Inferior parietal cortex (tissue), 1 donor: ENCODE measurements around the gene CLIC6.
"Not testable (repeated sequence)": the region's sequence is repeated elsewhere in the genome, so short reads cannot be mapped to it uniquely, and the experiment has no call there.

Experiments
- DNase-seq: peaks from one replicate; pipeline ENCODE4 v3.0.0-alpha.2; 2016; ENCODE audit errors: extremely low spot score

Gene CLIC6

DNA sequence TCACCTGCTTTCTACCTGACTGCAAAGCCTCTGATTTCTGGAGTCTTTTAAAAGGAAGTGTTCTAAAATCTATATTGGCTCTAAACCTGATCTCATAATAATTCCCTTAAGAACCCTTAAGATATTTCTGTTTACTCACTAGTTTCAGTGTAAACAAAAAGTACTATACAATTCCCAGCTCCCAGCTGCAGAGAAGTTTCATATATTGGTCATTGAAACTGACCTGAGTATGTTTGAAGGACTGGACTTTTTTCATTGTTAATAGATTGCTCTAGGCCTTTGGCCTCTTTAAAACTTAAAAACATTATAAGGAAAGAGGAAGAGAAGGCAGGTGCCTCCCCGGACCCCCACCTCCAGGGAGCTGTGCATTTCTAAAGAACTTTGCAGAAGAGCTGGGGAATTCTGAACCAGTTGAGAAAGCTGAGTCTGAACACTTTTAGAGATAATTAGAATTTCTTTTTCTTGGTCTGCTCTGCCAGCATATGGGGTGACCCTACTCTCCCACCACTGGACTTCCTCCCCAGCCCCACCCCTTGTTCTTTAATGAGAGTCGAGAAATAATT, 23.7 kb downstream of the CLIC6 start:
- DNase-seq: no peak

DNA sequence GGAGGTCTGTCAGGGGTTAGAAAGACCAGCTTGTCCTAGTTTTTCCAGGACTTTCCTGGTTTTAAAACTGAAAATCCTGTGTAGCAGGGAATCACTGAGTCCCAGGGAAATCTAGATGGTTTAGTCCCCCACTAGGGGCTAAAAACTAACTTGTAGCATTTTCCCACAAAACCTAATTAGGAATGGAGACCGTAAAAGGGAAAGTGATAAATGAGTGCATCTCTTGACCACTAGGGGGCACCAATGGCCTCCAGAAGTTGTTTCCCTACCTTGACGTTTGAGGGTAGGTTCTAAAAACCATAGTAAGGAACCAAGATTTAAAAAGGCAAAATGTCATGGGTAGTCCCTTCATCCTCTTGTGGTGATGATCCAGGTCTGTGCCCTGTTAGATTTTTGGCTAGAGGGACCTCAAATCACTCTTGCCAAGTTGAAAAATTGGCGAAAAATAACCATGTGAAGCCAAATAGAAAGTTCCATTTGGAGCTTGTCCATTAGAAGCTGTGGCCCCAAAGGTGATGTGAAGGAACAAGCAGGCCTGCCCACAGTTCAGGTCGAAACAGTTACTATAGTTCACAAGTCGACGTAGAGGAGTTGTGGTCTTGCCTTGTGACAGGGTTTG, 24.5 kb downstream of the CLIC6 start:
- peak; percentile 75 for DNase-seq

DNA sequence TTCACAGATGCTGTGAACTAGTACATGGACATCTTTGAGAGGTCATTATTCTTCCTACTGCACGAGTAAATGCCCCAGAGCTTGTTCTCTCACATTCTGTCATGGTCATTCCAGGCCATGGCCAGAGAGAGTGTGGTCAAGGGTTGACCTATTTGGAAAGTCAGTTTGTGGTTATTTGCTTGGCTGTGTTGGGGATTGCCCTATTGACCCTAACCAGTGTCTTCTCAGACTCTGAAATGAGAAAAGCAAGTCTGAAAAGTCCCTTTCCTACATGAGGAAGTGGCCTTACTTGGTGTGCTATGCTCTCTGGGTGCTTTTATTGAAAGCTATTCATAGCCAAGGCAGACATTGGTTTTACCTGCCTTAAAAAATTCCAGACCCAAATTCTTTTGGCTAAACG, 26.6 kb downstream of the CLIC6 start:
- DNase-seq: no peak

DNA sequence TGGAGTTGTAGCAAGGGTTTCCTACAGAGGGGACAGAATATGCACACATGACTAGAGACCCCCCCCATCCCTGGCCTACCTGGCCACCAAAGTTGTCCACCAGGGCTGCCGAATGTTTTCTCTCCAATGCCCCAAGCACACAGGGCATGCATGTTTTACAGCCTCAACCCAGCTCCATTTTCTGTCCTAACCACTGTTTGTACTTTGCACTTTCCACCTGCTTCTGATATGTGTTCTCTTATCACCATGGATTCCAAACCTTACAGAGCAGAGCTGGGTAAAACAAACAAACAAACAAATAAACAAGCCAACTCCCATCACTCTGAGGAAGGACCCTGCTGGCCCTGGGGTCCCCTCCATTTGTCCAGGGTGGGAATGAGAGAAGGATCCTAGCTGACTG, 27.3 kb downstream of the CLIC6 start:
- DNase-seq: no peak

DNA sequence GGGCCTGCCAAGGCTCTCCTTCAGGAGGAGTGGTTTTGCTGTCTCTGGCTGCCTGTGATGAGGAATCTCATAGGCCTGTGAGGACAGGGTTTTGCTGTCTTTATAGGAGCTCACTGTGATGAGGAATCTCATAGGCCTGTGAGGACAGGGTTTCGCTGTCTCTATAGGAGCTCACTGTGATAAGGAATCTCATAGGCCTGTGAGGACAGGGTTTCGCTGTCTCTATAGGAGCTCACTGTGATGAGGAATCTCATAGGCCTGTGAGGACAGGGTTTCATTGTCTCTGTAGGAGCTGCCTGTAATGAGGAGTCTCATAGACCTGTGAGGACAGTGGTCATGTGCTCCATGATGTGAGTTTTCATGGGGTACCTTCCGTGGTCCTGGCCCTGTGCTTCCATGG, 29.0 kb downstream of the CLIC6 start:
- no peak for DNase-seq

DNA sequence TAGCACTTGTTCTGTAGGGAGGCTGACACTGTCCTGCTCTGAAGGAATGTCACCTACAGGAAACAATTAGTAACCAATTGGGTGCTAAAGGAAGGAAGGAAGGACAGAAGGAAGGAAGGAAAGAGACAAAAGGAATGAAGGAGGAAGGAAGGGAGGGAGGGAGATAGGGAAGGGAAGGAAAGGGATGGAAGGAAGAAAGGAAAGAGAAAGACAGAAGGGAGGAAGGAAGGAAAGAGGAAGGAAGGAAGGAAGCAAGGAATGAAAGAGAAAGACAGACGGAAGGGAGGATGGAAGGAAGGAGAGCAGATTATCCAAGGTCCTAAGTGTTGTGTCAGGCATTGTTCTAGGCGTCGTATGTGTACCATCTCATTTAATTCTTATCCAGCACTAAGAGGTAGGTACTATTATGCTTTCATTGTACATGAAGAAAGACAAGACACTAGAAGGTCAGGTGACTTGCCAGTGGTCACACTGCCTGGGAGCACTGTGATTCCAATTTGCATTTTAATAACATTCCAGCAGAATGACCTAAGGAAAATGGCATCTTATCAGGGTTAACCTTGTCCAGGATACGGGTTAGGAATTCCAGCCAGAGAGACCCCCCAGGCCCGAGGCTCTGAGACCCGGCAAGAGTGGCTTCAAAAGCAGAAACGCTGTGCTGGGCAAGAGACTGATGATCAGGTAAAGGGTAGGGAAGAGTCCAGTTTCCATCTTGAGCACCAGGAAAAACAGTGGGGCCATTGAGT, 29.6 kb downstream of the CLIC6 start:
- DNase-seq: no peak

DNA sequence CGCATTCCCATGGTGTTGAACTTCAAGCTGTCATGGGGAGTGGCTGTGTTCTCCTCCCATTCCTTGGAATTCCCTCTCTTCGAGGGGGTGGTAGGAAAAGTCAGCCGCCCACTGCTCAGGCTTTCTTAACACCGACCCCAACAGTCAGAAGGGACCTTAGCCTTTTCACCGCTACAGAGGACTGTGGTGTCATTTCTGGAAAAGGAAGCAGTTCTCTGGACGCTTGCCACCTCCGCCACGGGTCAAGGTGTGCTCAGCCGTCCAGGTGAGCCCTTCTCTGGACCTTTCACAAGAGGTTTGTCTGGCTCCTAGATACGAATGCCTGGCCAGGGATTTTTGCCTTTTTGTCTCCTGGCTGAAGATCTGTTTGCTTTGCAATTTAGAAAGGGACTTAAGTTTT, 31.8 kb downstream of the CLIC6 start:
- no peak for DNase-seq

DNA sequence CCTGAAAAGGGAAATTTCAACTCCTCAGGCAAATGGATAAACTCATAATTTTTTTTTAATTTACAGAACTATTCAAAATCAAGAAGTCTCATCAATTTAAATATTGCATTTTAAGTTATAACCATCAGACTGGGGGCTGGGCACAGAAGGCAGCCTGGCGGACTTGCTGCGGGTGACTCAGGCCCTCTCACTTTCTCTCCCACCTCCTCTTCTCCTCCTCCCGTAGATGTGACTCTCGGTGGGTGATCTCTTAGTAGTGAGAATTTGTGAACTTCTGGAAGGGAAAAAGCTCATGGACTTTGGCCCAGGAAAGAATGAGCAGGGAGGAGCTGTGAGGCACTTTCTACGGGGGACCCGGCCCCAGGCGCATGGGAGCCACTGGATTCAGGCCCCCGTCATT, 32.9 kb downstream of the CLIC6 start:
- DNase-seq: no peak

DNA sequence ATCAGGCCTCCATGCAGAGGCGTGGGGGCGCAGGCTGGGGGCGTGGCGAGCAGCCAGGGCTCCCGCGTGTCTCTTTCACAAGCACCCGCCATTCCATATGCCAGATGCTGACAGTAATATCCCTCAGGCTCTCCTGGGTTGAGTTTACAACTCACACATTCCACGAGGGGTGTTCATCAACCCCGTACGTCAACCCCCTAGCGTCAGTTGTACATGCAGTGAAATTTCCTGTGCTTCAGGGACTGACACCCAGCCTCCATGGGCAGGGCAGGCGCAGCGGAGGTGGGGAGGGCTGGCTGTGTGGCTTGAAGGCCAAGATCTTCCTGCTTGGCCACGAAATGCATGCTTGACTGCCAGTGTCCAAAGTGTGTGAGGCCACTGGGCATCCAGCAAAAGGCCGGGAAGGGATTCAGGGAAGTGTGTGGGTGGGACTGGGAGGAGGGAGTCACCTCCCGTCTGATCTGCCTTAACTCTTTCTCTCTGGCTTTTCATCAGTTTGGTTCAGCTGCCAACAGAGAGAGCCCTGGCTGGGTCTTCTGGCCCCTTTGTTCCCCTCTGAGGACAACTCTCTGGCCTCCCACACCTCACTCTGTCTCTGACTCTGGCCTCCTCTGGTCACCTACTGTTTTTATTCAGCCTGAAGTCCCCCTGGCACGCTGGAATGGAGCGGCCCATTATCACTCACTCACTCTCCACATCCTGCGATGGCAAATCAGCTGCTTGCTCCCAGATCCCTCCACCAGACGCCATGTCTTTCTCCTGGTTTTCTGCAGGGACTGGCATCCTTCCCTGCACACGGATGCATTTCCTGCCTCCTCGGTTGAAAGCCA, 33.8 kb downstream of the CLIC6 start:
- DNase-seq: no peak

DNA sequence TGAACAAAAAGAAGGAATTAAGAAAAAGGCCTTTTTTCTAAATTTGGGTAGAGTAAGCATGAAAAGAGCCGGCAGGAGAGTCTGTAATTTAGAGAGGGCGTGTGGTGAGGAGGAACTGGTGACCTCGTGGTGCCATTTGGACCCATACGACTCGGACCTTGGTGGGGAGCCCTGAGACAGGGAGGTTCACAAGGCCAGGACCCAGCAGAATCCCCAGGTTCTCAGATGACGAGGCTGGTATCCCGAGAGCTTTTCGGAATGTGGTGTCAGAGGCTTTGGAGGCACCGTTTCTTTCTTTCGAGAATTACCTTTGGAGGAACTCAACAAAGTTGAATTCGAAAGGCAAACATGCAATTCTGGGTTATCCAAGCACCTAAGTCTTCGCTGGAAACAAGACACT, 34.8 kb downstream of the CLIC6 start:
- DNase-seq: no peak

DNA sequence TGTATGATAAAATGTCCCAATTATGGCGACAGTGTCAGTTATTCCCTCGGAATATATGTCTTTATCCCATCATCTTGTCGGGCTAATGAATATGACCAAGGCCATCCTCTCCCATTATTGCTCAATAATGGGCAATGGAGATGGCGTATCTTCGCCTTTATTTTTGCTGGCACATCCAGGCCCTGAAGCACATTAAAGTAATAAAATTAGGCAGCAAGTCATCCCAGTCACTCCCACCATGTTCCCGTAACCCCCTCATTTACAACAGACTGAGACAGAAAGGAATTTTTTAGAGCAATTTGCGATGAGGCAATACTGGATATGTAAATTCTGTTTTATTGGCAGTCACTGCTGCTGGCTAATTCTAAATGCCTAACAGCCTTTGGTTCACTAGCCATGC, 35.3 kb downstream of the CLIC6 start:
- no peak for DNase-seq

DNA sequence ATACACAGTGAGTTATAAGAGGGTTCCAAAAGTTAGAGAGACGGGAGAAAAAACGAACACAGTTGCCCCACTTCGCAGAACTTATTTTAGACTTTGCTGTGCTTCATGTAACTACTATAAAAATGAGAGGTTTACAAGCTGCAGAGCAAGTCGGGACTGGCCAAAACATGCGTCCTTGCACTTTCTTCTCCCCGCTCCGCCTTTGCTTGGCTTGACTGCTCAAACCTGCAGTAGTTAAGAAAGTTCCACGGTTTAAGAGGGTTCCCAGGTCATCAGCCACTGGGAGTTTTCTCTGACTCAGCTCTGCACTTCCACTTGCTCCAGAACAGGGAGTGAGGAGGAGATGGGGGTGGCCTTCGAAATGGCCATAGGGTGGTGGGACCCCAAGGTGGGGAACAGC, 36.2 kb downstream of the CLIC6 start:
- DNase-seq: no peak

DNA sequence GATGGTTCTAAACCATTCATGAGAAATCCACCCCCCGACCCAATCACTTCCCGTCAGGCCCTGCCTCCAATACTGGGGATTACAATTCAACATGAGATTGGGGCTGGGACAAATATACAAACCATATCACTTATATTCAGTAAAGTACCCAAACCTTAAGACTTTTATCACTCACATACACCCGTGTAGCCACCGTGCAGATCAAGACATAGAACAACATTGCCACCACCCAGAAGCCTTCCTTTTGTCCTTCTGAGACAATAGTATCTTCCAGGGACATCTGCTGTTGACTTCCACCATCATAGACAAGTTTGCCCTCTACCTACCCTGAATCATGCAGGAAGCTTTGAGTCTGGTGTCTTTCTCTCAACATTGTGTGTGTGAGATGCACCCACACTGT, 37.5 kb downstream of the CLIC6 start:
- no peak for DNase-seq

DNA sequence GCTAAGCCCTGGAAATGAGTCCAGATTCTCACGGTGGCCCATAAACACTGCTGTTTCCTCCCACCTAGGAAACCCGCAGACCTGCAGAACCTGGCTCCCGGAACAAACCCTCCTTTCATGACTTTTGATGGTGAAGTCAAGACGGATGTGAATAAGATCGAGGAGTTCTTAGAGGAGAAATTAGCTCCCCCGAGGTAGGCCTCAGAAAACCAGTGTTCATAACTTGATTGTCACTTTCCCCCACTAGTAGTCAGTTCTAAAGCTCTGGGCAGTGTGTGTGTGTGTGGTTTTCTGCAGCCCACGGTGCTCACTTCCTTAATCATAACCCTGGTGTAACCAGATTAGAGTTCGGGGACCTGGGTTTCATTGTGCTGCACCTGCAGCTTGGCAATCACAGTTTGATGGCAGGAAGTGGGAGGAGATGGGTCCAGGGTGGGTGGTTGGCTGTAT, 39.1 kb downstream of the CLIC6 start:
- no peak for DNase-seq

DNA sequence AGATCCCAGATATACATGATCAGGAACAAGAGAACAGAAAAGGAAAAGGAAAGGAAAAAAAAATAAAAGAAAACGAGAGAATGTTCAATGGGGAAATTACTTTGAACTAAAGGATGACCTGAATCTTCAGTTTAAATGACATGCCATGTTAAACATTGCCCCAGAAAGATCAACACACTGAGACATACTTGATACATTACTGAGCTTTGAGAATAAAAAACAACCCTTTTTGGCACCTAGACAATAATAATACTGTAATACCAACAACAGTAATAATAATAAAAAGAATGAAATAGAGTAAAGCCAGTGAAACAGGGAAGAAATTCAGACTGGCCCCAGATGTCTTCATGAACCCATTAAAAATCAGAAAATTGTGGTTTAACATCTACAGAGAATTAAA, 44.8 kb downstream of the CLIC6 start:
- DNase-seq: no peak

DNA sequence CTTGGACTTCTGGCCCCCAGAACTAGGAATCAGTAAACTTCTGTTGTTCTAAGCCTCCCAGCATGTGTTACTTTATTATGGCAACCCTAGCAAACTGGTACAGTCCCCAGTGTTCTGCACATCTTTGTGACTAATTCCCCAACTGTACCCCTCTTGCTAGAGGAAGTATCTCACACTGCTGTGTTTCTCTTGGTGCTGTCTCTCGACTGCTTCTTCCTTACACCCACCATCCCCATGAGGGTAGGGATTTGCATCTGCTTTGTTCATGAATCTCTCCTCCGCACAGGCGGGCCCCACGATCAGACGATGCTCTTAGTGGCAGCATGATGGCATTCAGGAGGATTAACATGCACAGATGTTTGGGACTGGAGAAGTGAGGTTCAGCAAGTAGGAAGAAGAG, 46.7 kb downstream of the CLIC6 start:
- DNase-seq: no peak

DNA sequence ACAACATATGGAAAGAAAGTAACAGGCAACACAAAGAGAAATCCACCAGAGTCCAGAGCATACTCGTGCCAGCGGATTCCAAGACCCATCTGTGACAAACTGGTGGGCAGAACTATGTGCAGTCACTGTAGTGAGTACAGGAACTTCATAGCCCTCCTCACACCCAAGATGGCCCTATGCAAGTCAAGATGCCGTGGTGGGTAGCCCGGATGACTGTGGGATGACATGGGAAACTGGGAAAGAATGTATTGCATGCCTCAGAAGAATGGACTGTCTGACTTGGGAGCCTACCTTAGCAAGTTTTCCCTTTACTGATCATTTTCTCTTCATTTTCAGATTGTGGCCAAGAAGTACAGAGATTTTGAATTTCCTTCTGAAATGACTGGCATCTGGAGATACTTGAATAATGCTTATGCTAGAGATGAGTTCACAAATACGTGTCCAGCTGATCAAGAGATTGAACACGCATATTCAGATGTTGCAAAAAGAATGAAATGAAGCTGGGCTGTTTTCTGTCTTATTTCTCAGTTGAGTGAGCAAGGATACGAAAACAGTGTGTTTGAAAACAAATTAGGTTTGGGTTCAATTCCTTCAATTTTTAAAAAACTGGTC, 47.3 kb downstream of the CLIC6 start:
- no peak for DNase-seq

DNA sequence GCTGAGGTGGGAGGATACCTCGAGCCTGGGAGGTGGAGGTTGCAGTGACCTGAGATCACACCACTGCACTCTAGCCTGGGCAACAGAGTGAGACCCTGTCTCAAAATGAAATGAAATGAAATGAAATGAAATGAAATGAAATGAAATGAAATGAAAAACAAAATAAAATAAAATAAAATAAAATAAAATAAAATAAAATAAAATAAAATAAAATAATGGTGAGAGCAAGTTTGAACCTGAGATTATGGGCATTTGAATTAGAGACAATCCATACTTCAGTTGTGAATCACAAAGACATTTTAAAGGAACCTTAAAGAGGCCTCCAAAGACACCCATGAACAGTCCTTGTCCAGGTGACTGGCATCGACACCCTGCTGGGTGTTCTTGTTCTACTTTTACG, 49.7 kb downstream of the CLIC6 start:
- not testable (repeated sequence) for DNase-seq

DNA sequence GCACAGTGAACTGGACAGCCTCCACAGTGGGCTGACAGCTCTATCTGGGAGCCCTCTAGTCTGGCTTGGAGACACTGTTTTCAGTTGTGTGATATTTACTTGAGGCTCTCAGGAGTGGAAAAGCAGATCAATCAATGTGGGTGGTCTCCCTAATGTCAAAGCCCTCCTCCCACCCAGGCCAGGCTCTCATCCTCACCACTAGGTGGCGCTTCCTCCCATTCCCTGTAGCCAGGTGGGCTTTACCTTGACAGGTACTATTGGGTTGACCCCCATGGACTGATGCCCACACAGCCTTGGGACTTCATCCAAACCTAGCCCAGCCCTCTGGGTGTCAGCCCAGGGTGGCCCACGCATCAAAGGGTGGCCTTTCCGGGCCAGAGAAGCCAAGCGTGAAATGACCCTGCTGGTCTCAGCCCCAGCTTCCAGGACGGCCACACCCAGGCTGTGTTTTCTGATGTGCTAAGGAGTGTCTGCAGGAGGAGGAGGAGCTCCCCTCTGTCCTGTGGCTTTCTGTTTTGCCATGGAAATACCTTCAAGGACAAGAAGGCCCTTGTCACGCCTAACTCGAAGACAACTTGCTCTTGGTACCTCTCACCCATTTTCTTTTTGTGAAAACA, 54.0 kb downstream of the CLIC6 start:
- DNase-seq: no peak

DNA sequence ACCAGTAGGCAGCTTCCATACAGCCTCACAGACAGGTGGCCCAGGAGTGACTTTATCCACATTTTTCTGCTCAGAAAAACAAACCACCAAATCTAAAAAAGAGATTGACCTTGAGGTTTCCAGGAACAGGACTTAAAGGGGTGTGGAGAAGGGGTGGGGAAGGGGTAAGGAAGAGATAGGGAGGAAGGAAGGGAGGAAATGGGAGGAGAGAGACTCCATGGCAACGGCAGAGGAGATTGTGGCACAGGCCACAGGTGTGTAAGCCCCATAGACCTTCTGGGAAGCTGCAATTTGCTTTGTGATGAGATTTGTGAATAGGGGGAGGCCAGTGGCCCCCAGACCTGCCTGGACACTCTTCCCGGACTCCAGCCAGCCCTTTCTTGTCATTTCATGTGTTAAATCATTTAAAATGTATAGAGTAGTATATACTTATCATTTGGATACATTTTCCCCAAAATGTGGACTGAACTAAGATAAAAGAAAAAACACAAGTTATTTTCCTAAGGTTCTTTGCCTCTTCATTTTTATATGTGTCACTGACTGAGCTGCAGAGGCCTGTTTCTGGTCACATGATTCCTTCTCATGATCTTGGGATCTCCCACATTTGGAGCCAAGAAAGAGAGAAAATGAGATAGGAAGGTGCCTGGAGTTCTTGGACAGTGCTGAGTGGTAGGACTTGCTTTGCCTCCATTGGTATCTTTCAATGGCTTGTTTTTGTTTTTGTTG, 55.5 kb downstream of the CLIC6 start:
- DNase-seq: no peak

DNA sequence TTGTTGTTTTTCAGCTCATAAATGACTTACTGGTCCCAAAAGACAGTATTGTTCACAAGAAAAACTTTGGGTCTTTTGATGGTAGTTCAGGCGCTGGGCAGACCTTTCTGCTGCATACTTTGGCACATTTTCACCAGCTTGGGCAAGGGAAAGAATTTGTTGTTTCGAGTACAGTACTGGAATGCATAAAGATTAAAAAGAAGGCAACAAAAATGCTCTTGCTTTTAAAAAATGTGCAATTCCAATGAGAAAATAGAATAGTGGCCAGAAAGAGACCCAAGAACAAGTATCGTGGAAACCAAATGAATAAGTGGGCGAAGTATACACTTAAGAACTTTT, 56.0 kb downstream of the CLIC6 start:
- DNase-seq: no peak
